Measurements from ENCODE around the gene SLC9A8.
"Not testable (repeated sequence)": the region's sequence is repeated elsewhere in the genome, so short reads cannot be mapped to it uniquely, and the experiment has no call there.

The SLC9A8 gene

DNA sequence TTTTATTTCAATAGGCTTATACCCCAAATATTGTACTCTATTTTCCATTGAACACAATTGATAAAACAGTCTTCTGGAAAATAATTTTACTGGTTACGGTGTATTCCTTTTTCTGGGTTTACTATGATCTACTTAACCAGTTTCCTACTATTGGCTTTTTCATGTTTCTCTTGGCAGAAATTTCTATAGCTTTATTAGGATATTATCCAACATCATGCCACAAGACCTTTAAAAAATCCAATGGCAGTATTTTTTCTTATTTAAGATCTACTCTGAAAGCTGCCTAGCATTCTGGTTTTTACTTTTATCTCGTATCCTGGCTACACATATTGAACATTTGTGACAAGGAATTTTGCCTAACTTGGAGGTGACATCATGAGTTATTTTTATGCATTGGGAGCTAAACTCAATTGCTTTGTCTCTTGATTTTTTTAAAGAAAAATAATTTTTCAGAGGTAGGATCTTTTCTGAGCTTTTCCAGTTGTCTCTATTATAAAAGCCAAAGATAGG lies 45.5 kb downstream of the SLC9A8 start:
- Histone ChIP-seq H3K4me3 (IDR thresholded peaks at IDR 0.05; ENCODE audit: insufficient read depth, low read depth, low read length) (no peak overlapping the region), H3K36me3 (ENCODE audit: insufficient read depth) (no peaks in the 10 kb centered on the region; the same call in 1 of the 2 replicates)

DNA sequence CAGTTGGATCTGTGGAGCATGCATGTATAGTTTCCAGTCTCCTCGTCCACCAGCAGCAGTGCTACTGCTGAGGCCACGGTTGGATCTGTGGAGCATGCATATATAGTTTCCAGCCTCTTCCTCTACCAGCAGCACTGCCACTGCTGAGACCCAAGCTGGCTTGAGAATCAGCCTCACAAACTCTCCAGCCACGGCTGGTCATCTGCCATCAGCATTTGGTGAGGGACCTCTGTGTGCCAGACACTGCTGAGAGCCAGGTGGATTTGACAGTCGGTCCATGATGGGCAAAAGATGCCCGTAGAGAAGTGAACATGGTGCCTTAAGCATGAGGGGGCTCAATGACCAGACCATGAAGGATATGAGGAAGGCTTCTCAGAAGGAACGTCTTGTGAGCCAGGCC lies 46.4 kb downstream of the SLC9A8 start:
- Histone ChIP-seq H3K4me1 (ENCODE audit: low read depth, poor library complexity, severe bottlenecking) (peaks cover 21% of the 10 kb centered on the region), H3K9ac (no peak overlapping the region), H4K20me1 (ENCODE audit: insufficient read depth) (no peaks in the 10 kb centered on the region), H3K79me2 (ENCODE audit: insufficient read depth, low read depth) (no peaks in the 10 kb centered on the region), H3K27me3 (ENCODE audit: insufficient read depth, low read depth) (no peaks in the 10 kb centered on the region), H3K36me3 (ENCODE audit: insufficient read depth) (no peaks in the 10 kb centered on the region; the same call in 1 of the 2 replicates), H2AFZ (ENCODE audit: low read depth) (no peak overlapping the region), H3K4me2 (no peak overlapping the region), H3K27ac (no peak overlapping the region), H3K4me3 (IDR thresholded peaks at IDR 0.05; ENCODE audit: insufficient read depth, low read depth, low read length) (no peak overlapping the region)
- TF ChIP-seq CTCF (conservative IDR thresholded peaks at IDR 0.05; ENCODE audit: low read depth, low read length): no peak

More for the DNA sequence above, 45.5 kb downstream of the SLC9A8 start:
- Histone ChIP-seq H3K9ac (no peak overlapping the region), H3K27me3 (ENCODE audit: insufficient read depth, low read depth) (no peaks in the 10 kb centered on the region), H3K4me2 (no peak overlapping the region), H3K79me2 (ENCODE audit: insufficient read depth, low read depth) (no peaks in the 10 kb centered on the region), H3K27ac (no peak overlapping the region), H2AFZ (ENCODE audit: low read depth) (no peak overlapping the region), H3K4me1 (ENCODE audit: low read depth, poor library complexity, severe bottlenecking) (peaks cover 21% of the 10 kb centered on the region), H4K20me1 (ENCODE audit: insufficient read depth) (no peaks in the 10 kb centered on the region)
- no peak for TF ChIP-seq CTCF (conservative IDR thresholded peaks at IDR 0.05; ENCODE audit: low read depth, low read length)

DNA sequence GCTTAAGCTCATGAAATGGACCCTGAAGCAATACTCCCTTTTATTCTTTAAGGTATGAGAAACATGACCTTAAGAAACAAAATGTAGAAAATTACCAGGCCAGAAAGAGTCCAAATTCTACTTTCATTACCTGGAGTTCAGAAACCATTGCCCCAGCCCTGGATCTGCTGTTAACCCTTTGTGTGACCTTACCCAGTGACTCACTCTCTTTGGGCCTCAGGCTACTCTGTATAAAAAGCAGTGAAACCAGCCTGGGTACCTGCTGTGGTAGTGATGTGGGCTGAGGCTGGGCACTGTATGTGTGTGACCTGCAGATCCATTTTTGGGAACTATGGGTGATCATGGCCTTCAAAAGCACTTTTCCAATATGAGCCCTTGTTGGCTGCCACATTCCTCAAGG lies 47.2 kb downstream of the SLC9A8 start:
- Histone ChIP-seq H3K36me3 (ENCODE audit: insufficient read depth) (no peaks in the 10 kb centered on the region; the same call in 1 of the 2 replicates), H3K79me2 (ENCODE audit: insufficient read depth, low read depth) (no peaks in the 10 kb centered on the region), H3K4me2 (no peak overlapping the region), H3K27me3 (ENCODE audit: insufficient read depth, low read depth) (no peaks in the 10 kb centered on the region), H3K27ac (no peak overlapping the region), H4K20me1 (ENCODE audit: insufficient read depth) (no peaks in the 10 kb centered on the region), H3K4me1 (ENCODE audit: low read depth, poor library complexity, severe bottlenecking) (peaks cover 28% of the 10 kb centered on the region), H3K9ac (no peak overlapping the region), H3K4me3 (IDR thresholded peaks at IDR 0.05; ENCODE audit: insufficient read depth, low read depth, low read length) (no peak overlapping the region), H2AFZ (ENCODE audit: low read depth) (no peak overlapping the region)
- TF ChIP-seq CTCF (conservative IDR thresholded peaks at IDR 0.05; ENCODE audit: low read depth, low read length): no peak

GRCh38 chr20:49861232-49861631 lies 48.6 kb downstream of the SLC9A8 start:
- H3K36me3 ChIP-seq (ENCODE audit: insufficient read depth); H3K4me2 ChIP-seq; H3K27ac ChIP-seq; H3K27me3 ChIP-seq (ENCODE audit: insufficient read depth, low read depth); H4K20me1 ChIP-seq (ENCODE audit: insufficient read depth); H3K9ac ChIP-seq; H3K79me2 ChIP-seq (ENCODE audit: insufficient read depth, low read depth); H3K4me3 ChIP-seq (IDR thresholded peaks at IDR 0.05; ENCODE audit: insufficient read depth, low read depth, low read length); H2AFZ ChIP-seq (ENCODE audit: low read depth): not testable (repeated sequence)
- peaks cover 42% of the 10 kb centered on the region for H3K4me1 ChIP-seq (ENCODE audit: low read depth, poor library complexity, severe bottlenecking)

DNA sequence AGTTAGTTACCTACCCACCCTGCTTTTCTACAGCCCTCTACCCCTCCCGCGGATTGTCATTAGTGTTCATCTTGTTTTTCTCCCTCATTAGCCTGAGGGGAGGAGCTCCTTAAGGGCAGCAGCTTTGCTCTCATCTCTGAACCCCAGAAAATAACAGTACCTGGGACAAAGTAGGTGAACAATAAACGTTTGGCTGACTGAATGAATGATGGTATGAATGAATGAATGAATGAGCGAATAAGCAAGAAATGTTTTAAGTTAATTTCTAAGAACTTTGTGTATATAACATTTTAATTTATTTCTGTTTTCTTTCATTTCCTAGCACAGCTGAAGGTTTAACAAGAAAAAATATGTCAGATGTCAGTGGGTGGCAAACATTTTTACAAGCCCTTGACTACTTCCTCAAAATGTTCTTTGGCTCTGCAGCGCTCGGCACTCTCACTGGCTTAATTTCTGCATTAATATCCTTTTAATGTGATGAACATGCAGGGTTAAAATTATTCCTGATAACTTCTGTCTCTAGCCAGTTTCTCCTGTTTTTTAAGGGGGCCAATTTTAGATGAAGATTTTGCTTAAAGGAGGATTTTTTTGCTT lies 50.1 kb downstream of the SLC9A8 start:
- TF ChIP-seq CTCF (conservative IDR thresholded peaks at IDR 0.05; ENCODE audit: low read depth, low read length): no peak
- H2AFZ ChIP-seq (ENCODE audit: low read depth): no peak overlapping the region
- H3K4me1 ChIP-seq (ENCODE audit: low read depth, poor library complexity, severe bottlenecking): peaks cover 57% of the 10 kb centered on the region
- H3K4me2 ChIP-seq: no peak overlapping the region
- no peak overlapping the region for H3K27ac ChIP-seq
- H3K79me2 ChIP-seq (ENCODE audit: insufficient read depth, low read depth): 0 out of 2 replicates have a peak, but pooled peaks cover 8% of the 10 kb centered on the region
- H3K9ac ChIP-seq: no peak overlapping the region
- no peak overlapping the region for H3K4me3 ChIP-seq (IDR thresholded peaks at IDR 0.05; ENCODE audit: insufficient read depth, low read depth, low read length)
- no peaks in the 10 kb centered on the region for H4K20me1 ChIP-seq (ENCODE audit: insufficient read depth)
- no peaks in the 10 kb centered on the region for H3K36me3 ChIP-seq (ENCODE audit: insufficient read depth)
- H3K27me3 ChIP-seq (ENCODE audit: insufficient read depth, low read depth): no peaks in the 10 kb centered on the region
